Endometrium (tissue), 2 donors: Measurements from ENCODE around the gene YTHDC1.

Source experiments
- FAIRE-seq: peaks from 2 replicates; lab custom pipeline; 2012; peaks lifted over from hg19 to GRCh38; lab: Jason Lieb, UNC
- donor health status: control.
- donor health status: control.

The YTHDC1 gene

GRCh38 chr4:68358988-68359387, 9.1 kb upstream of the YTHDC1 start:
- FAIRE-seq: no peak

- no peak for FAIRE-seq
These were observed 2.9 kb upstream of the YTHDC1 start for GRCh38 chr4:68352791-68353190.

- no peak for FAIRE-seq
These were observed 626 bp downstream of the YTHDC1 start for GRCh38 chr4:68349279-68349648.

- no peak for FAIRE-seq
These were observed 1.3 kb downstream of the YTHDC1 start for GRCh38 chr4:68348577-68348976.

- FAIRE-seq: no peak
These were observed 2.0 kb downstream of the YTHDC1 start for GRCh38 chr4:68347845-68348244.

GRCh38 chr4:68346461-68346860, 3.4 kb downstream of the YTHDC1 start:
- no peak for FAIRE-seq

DNA sequence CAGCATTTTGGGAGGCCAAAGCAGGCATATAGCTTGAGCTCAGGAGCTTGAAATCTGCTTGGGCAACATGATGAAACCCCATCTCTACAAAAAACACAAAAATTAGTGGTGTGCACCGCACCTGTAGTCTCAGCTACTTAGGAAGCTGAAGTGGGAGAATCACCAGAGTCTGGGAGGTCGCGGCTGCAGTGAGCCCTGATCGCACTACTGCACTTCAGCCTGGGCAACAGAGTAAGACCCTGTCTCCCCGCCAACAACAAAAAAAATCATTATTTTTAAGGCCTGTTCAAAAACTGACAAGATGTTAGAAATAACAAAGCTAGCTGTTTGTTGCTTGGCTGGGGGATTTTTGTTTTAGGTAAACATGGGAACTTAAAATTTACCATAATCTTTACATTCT, 5.1 kb downstream of the YTHDC1 start:
- no peak for FAIRE-seq

DNA sequence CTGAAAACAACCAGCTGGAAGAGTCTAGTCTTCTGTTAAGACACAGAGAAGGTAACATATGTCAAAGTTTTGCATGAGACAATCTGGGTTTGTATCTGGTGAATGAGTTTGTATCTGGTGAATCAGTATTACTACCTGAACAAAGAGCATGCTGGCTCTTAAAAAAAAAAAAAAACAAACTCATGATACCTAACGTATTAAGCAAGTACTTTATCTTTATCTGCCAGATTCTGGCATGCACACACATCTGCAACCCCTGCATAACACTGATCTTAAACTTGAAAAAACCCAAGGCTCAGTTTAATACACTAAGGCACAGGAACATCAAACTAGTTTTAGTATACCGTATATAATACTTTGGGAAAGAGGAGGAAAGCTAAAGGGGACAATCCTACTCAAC, 5.8 kb downstream of the YTHDC1 start:
- no peak for FAIRE-seq

- FAIRE-seq: no peak
These were observed 7.8 kb downstream of the YTHDC1 start for GRCh38 chr4:68342134-68342533.

GRCh38 chr4:68338625-68339024, 11.3 kb downstream of the YTHDC1 start:
- no peak for FAIRE-seq

DNA sequence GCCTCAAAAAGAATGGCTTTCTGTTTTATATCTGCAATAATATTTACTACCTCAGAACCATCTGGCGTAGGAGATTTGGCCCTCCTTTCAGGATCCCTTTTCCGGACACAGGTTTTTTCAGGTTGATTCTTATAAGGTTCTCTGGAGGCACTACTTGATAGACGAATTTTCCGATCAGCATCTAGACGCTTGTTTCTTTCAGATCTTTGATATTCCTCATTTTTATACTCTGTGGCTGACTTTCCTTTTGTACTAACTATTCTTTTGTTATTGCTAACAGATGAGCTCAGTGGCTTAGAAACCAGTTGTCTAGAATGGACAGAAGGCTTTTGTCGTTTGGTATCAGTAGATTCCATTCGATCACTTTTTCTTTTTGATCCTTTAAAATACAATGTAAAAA, 12.4 kb downstream of the YTHDC1 start:
- no peak for FAIRE-seq

DNA sequence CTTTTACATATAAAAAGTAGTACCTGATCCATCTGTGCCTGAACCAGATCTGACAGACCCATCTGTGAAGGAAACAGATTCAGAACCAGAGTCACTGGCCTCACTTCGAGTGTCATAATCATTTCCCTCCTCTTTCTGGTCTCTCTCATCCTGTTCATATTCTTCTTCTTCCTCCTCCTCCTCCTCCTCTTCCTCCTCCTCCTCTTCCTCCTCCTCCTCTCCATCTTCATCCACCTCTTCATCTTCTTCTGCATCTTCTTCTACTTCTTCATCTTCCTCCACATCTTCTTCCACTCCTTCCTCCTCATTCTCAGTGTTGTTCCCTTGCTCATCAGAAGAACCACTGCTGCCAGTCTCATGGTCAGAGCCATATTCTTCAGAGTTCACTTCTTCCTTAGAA, 12.9 kb downstream of the YTHDC1 start:
- FAIRE-seq: no peak

- FAIRE-seq: no peak
These were observed 13.4 kb downstream of the YTHDC1 start for GRCh38 chr4:68336530-68336929.

DNA sequence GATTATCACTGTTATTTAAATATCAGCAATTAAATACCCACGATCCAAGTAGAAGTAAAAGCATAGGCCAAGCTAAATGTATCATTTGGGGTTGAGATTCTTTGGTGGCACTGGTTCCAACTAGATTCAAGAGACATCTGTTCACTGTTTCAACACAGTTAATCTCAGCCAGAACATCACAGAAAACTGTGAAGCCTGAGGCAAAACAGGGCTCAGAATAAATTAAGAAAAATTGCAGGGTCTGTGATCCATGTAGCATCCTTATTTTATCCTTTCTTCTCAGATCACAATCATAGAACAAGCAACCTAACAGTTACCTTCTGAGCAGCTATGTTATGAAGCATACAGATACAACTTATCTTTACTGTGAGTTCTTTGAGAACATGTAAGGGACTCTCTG, 23.7 kb downstream of the YTHDC1 start:
- no peak for FAIRE-seq

DNA sequence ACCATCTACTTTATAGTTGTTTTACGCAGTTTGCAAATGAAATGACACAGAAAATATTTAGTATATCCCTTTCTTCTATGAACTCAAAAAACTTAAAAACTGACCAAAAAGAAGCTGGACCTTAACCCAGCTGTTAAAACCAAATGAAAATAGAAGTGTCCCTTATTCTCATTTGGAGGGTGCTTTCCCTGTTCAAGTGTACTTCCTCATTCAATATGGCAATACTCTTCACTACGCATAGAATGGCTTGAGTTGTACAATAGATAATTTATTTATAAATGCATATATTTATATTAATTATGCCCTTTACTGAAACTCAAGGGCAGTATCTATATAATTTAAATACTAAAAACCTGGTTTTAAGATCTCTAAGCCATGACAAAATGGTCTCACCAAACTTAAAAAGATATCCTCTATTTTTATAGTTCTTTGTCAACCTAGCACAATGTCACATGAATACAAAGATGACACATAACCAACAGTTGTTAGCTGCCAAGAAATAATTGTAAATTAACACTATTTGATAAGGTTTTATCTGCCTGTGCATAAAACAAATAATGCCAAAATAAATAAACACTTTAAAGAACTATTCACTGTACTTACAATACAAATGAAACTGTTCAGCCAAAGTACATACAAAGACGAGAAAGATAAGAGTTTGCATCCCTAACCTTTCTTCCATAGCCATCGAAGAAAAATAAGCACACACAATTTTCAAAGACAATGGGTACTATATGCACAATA, 25.2 kb downstream of the YTHDC1 start:
- FAIRE-seq: no peak

- FAIRE-seq: no peak
These were observed 30.9 kb downstream of the YTHDC1 start for GRCh38 chr4:68319040-68319439.

GRCh38 chr4:68316193-68316969, 33.5 kb downstream of the YTHDC1 start:
- FAIRE-seq: no peak

GRCh38 chr4:68310651-68311247, 39.1 kb downstream of the YTHDC1 start:
- no peak for FAIRE-seq

GRCh38 chr4:68304731-68305130, 45.2 kb downstream of the YTHDC1 start:
- no peak for FAIRE-seq

DNA sequence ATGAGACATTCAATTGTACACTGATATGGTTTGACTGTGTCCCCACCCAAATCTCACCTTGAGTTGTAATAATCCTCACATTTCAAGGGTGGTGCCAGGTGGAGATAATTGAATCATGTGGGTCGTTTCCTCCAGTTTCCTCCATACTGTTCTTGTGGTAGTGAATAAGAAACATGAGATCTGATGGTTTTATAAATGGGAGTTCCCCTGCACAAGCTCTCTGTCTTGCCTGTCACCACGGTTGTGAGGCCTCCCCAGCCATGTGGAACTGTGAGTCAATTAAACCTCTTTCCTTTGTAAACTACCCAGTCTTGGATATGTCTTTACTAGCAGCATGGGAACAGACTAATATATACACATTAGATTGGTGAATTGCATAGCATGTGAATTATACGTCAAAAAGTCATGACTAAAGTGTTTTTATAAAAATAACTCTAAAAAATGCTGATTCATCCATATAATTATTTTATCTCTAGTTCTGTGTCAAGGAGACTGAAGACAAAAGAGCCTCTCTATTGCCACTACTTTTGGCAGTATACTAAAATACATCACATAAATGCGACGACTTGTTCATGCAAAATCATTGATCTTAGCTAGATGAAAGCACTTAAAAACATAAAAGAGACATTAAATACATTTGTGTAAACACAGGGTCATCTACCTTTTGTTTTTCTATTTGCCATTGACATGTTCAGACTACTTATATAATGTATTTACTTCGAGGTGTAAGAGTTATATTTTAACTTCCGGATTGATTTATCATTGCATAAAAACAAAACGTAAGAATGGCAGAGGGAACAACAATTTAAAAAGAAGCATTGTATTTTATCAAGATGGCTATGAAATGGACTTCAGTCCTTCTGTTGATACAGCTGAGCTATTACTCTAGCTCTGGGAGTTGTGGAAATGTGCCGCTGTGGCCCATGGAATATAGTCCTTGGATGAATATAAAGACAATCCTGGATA, 50.1 kb downstream of the YTHDC1 start:
- no peak for FAIRE-seq

- no peak for FAIRE-seq
These were observed 52.8 kb downstream of the YTHDC1 start for GRCh38 chr4:68297137-68297536.

GRCh38 chr4:68291256-68291655, 58.6 kb downstream of the YTHDC1 start:
- no peak for FAIRE-seq
